RPMI8226 (cell line): ENCODE results near the gene VPS37C.

Experiments used
- DNase-seq: peaks from one replicate; pipeline ENCODE4 v3.0.0-alpha.2; 2015

The VPS37C gene

DNA sequence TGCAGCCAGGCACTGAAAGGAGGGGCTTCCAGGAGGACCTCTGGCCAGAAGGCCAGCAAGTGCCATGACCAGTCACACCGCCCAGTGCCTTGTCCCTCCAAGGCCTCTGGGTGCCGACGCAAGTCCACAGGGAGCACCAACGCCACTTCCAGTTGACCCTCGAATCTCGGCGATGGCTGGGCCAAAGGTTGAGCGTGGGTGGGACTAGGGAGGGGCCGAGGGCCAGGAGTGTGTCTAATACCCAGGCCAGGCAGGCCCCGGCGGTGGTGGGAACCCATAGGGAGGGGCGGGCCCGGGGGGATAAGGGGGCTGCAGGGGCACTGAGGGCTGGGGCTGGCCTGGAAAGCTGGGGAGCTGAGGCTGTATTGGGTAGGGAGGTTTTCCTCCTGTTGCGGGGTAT, 29.6 kb downstream of the VPS37C start:
- DNase-seq, result no peak

DNA sequence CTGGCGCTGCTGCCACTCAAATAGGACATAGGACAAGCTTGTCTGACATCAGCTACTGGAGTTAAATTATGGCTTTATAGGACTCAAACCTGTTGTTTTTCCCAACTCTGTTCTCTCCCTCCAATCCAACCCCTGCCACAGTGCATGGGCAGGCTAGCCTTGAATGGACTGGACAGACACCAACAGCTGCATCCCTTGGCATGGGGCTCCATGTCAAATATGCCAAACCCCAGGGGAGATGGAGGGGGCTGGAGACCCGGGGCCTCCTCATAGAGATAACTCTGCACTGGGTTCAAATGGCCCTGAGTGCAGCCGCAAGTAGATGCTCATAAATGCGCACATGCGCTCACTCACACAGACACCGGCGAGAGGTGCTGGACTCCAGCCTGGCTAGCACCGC, 30.0 kb downstream of the VPS37C start:
- DNase-seq, result no peak

DNA sequence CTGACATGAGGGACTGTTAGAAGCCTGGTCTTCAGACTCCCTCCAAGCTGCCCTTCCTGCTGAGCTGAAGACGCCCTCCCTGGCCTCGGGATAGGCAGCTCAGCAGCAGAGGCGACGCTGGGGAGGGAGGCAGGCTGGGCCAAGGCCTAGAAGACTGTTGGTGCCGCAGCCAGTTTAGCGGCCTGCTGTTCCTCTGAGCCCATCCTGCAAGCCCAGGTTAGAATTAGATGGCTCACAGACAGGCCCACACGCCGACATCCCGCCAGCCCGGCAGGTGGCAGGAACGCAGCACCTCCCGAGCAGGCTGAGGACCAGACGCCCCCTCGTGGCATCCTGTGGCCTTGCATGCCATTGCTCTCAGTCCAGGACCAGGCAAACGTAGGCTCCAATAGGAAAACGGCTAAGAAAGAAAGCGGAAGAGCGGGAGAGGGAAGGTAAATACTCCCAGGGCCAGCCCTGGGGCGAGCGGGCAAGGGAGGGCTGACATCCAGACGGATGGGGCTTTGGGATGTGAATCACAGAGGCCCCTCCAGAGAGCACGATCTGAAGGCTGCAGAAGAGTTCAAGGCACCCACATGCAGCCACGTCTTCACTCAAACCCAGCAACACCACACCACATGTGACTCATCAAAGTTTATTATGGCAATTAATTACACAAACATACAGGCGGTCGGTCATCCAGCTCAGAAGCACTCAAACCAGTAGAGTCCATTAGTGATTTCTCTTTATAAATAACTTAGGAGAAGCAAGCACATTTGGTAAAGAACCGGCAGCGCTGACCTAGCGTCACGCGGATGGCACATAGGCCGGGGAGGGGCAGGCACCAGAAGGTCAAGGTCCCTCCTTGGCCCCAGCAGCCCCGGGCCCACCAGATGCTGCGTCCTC, 31.3 kb downstream of the VPS37C start:
- DNase-seq, result peak; percentile 94

DNA sequence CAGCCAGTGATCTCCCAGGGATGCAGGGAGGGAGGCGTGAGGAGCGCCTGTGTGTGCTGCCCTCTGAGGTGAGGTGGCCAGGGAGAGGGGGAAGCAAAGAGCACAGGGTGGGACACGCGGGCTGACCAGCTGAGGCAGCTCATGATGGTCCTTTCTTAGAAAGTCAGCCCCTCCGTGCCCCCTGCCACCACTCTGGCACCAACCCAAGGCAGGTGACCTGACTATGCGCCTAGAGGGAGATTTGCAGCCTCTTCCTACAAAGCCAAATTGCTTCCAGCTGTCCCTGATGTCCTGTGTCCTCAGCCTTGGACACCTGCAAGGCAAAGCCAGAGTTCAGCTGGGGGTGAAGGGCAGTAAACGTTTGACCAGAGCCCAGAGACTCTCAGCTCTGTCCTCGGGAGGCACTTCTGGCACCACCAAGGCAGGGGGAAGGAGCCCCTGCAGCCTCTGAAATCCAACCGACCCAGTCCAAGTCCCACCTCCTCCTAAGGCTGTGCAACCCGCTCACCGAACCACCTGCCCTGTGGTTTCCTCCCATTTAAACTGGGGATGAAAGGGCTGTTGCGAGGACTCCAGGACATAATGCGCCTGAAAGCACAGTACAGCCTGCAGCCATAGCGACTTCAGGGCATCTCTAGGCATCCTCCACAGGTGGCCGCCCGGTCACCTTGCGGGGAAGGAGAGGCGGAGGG, 32.1 kb downstream of the VPS37C start:
- DNase-seq, result no peak

DNA sequence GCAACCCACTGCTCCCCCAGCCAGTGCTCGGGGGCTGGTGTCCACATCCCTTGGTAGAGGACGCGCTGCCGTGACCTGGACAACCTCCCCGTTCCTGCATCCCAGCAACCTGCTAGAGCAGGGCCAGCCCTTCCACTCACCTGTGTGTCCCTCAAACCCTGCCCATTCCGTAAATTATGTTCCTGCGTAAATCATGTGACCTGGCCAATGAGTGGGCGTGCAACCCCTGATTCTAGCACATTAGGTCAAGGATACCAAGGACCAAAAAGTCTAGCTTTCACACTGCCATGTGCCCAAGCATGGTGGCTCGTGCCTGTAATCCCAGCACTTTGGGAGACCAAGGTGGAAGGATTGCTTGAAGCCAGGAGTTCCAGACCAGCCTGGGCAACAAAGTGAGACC, 33.2 kb downstream of the VPS37C start:
- DNase-seq, result no peak

DNA sequence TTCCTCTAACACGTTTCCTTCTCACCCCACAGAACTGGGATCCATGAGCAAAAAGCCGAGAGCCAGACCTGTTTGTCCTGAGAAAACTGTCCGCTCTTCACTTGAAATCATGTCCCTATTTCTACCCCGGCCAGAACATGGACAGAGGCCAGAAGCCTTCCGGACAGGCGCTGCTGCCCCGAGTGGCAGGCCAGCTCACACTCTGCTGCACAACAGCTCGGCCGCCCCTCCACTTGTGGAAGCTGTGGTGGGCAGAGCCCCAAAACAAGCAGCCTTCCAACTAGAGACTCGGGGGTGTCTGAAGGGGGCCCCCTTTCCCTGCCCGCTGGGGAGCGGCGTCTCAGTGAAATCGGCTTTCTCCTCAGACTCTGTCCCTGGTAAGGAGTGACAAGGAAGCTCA, 35.0 kb downstream of the VPS37C start:
- DNase-seq, result no peak

DNA sequence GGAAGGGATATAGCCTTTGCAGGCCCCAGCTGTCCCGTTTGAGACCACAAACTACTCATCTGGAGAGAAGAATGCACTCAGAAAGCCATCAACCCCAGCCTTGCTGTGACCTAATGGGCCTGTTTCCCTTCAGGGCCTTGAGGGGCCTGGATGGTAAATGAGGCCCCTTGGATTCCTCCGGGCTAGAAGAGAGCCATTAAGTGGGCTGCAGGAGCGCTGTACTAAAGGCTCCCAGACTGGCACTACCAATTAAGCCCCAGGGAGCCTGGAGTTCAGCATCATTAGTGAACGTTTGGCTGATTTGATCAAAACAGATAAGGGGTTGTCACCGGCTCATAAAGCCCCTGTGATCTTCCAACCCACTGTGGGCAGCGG, 35.9 kb downstream of the VPS37C start:
- no peak for DNase-seq

DNA sequence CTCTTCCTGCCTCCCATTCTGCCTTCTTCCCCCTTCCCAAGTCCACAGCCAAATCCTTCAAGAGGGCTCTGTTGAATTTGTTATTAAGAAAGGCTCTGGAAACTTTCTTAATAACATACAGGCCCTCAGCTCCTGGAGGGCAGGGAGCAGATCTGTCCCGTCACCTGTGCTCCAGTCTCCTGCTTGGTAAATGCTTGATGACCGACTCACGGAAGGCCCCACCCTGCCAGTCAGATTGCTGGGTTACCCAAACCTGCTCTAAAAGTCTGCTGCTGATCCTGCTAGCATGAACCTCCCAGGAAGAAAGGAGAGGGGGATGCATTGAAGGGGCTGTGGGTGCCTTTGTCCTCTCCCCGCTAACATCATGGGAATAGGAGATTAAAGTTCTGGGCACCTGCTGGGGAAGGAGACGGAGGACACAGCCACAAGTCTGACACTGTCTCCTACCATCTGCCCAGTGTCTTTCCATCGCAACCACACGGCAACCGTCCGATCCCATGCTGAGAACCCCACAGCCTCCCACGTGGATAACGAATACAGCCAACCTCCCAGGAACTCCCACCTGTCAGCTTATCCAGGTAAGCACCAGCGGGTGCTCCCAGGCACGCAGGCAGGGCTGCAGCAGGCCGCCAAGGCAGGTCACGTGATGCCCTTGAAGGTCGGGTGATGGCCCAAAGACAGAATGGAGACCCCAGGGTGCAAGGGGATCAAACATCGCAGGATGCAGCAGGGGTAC, 36.5 kb downstream of the VPS37C start:
- no peak for DNase-seq

DNA sequence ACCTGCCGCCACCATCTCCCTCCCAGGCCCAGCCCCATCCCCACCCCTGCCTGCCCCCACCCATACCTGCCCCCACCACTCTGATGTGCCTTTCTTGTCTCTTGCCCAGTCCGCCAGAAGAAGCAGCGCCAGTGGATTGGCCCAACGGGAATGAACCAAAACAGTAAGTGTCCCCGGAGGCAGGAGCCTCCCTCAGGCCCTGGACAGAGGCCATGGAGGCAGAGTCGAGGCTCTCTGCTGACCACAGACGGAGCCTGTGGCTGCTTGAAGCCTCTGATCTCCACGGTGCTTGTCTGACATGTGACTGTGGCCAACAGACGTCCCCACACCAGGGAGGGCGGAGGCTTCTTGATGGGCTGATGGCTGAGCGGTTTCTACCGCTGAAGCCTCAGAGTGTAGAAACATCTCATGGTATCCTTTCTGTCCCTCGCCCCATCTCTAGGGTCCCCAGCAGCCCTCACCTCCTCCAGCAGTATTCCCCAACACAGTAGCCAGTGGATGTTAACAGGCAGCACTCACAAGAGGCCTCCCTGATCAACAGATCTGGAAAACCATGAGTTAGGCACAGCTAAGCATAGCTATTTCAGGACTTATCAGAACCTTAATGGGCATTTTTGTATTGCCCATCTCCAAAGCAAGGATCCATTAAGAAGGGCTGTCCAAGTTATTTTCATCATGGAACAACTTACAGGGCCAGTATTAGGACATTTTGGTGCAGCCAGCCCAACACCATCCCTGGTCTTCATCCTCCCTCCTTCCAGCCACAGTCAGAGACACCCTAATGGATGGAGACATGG, 37.3 kb downstream of the VPS37C start:
- DNase-seq, result no peak

DNA sequence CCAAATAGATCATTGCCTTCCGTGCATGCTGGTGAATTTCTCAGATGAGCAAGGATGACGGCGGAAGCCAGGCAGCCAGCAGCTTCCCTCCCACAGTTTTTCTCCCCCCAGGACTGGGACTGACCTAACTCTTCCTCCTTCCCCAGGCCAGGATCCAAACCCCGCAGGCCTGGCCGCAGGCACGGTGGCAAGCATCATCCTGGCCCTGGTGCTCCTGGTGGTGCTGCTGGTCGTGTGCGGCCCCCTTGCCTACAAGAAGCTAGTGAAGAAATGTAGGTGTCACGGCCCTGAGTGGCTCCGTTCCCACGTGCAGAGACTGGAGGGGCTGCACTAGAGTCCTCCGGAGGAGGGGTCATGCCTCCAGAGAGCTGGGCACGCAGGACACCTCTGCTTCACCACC, 38.5 kb downstream of the VPS37C start:
- DNase-seq, result no peak

DNA sequence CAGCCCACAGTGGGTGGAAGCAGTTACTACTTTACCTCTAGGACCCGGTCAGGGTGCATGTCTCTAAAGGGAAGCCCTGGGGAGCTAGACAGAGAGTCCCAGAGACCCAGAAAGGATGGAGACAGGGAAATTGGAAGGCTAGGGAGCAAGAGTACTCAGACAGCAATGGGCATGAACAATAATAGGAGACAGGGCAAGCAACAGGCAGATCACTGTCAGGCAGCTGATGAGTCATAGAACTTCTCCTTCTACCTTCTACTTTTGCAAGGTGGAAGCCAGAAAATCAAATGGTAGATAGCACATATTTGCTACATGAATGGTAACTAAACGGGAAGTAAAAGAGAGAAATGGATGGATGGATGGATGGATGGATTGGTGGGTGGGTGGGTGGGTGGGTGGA, 39.3 kb downstream of the VPS37C start:
- DNase-seq, result no peak

DNA sequence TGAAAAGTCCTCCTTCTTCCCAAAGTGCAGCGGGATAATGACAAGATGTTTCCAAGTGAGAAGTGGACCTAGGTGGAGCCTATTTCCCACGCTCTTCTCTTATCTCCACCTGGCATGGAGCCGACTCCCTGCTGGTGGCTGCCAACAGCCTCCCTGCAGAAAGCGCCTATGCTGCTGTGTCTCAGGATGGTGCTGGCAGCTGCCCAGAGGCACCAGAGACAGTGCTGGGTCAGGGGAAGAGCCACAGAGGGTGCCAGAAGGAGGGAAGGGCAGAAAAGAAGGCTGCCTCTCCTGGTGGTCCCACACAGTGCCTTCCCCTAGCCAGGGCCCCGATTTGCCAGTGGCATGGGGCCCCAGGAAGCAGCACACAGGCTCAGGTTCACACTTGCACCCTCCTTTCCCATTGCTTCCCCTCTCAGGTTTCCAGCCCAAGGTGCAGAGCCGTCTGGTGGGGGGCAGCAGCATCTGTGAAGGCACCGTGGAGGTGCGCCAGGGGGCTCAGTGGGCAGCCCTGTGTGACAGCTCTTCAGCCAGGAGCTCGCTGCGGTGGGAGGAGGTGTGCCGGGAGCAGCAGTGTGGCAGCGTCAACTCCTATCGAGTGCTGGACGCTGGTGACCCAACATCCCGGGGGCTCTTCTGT, 39.9 kb downstream of the VPS37C start:
- DNase-seq, result peak; percentile 83

DNA sequence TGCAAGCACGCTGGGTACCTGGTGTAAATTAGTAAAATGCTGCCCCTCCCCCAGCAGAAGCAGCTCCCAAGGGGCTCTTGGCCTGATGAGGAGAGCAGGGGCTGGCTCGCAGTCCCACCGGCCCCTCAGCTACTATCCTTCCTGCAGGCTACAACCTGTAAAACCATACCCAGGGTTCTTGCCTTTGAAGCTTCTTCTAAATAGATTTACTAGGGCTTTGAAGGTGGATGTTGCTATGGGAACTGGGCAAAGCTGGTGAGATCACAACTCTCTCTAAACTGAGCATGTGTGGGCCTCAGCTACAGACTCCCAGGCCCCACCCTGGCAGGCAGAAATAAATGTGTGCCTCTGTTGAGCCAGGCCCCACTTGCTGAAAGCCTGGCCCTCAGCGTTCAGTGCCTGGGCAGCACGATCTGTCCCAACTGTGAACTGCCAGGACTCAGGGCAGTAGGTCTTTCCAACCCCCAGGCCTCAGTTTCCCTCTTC, 40.5 kb downstream of the VPS37C start:
- DNase-seq, result peak; percentile 33

DNA sequence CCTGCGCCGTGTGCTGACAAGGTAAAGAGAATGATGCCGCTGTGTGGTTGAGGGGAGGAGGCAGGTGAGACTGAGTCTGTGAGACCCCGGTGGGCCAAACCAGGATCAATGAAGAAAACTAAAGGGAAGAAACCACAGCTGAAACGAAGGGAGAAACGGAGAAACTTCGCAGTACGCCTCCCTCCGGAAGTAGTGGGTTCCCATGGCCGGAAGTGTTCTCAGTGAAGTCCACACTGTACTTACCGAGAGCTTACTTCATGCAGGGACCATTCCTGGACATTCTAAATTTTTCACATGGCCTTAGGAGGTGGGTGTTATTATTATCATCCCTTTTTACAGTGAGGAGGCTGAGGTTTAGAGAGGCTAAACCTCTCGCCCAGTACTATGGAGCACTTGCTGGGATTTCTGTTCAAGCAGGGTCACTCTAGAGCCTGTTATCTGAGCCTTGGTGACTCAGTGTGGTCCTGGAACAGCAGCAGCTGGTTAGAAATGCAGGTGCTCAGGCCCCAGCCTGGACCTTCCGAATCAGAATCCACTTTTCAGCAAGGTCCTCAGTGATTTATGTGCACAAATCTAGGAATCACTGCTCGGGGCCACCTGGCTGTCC, 41.0 kb downstream of the VPS37C start:
- no peak for DNase-seq

DNA sequence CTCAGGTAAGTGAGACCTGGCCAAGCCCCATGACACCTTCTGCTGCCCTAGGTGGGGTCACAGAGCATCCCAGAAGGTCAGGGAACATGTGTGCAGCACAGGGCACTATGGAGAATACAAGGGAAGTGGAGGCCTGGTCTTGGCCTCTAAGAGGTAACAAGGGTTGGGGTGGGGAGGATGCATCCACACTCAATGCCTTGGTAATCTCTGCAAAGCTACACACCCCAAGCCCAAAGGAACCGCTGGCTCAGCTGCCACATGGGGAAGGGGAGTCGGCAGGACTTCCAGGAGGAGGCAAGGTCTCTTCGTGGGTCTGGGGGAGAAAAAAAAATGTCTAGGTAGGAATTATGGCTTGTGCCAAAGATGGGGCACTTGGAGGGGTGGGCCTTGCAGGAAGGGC, 41.7 kb downstream of the VPS37C start:
- DNase-seq, result no peak

DNA sequence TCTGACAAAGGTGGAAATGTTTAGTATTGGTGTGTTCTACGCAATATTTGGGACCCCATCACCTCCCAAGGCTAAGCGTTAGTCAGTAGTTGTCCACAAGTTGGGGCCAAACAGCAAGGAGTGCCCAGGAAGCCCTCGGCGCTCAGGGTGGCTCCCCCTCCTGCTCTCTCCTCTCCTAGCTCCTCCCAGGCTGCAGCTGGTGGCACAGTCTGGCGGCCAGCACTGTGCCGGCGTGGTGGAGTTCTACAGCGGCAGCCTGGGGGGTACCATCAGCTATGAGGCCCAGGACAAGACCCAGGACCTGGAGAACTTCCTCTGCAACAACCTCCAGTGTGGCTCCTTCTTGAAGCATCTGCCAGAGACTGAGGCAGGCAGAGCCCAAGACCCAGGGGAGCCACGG, 42.2 kb downstream of the VPS37C start:
- peak; percentile 41 for DNase-seq

DNA sequence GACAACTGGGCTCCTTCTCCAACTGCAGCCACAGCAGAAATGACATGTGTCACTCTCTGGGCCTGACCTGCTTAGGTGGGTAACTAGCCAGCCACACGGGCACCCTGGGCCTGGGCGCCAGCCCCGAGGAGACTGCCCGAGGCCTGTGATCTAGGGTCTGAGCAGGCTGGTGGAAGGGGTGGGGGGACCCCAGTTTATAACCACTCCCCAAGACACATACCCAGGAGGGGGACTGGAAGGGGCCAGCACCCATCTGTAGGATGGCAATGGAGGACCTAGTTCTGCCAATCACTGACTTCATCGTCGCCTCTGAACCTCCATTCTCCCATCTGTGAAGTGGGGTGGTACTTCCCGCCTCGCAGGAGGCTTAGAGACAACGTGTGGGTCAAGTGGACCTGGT, 42.8 kb downstream of the VPS37C start:
- DNase-seq, result no peak

DNA sequence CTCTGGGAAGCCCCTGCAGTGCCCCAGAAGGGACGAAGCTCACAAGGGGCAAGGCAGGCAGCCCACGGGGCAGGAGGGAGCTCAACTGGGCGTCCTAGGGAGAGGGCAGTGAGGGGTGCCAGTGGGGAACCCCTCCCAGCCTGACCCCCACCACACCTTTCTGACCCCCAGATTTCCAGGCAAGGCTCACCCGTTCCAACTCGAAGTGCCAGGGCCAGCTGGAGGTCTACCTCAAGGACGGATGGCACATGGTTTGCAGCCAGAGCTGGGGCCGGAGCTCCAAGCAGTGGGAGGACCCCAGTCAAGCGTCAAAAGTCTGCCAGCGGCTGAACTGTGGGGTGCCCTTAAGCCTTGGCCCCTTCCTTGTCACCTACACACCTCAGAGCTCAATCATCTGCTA, 43.2 kb downstream of the VPS37C start:
- DNase-seq, result no peak

DNA sequence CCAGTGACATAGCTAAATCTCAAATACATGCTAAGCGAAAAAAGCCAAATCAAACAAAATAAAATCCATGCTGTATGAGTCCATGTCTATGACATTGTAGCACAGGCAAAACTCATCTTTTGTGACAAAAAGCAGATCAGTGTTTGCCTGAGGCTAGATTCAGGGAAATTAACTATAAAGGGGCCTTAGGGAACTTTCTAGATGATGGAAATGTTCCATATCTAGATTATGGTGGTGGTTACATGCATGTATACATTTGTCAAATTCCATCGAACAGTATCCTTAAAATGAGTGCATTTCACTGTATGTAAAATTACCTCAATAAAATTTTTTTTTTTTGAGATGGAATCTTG, 44.1 kb downstream of the VPS37C start:
- no peak for DNase-seq

DNA sequence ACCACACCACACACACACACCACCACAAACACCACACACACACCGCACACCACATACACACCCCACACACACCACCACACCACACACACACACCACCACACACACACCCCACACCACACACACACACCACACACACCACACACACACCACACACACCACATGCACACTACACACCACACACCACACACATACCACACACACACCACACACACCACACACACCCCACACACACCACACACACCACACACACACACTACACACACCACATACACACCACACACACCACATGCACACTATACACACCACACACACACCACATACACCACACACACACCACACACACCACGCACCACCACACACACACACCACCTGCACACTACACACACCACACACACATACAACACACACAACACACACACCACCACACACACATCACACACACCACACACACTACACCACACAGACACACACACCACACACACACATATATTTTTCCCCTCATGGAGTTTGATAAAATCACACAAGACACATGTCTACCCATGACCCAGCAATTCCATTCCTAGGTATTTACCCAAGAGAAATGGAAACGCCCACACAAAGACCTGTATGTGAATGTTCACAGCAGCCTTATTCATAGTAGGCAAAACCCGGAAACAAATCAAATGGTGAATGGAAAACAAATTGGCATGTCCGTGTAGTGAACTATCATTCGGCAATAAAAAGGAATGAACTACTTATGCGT, 44.6 kb downstream of the VPS37C start:
- no peak for DNase-seq
